Bladder microvascular endothelial cell (primary cell): ENCODE results near the gene DENND11. TPM values are rescaled to one million over a fixed set of nuclear protein-coding genes. Genes with fewer than 3 reads are reported as not detected.

Experiments used
- total RNA-seq: library from RNA; depleted of rRNA; stranded (reverse); fragments of >200 nt; gene quantifications from 2 replicates; pipeline ENCODE4 v1.2.3, GENCODE V29; 2014

DENND11 gene
- total RNA-seq, result 28.8 and 161 TPM in 2 replicates

GRCh38 chr7:141702047-141702567 is at the start of gene DENND11:
TSS of gene DENND11 (minus strand) at chr7:141702166. CDS start at chr7:141702153, 13 bp downstream.

GRCh38 chr7:141737836-141738591 is 36.0 kb upstream of the DENND11 start, which contains the start of gene SSBP1:
TSS of gene SSBP1 (plus strand) at chr7:141738358. CDS start at chr7:141739167, 809 bp downstream.

GRCh38 chr7:141708351-141708750 is 6.4 kb upstream of the DENND11 start, which contains the start of gene WEE2:
TSS of gene WEE2 (plus strand) at chr7:141708353. CDS start at chr7:141708759, 406 bp downstream.

Other genes with a start within 250 kb of the DENND11 start
- 15.2 and 27.9 TPM in 2 replicates for gene AGK, start 150.8 kb downstream of the DENND11 start, total RNA-seq
- gene WEE2, start 6.2 kb upstream of the DENND11 start, total RNA-seq, result not detected in 2 replicates
- 130 and 147 TPM in 2 replicates for gene SSBP1, start 36.2 kb upstream of the DENND11 start, total RNA-seq
- 0.97 and 3.9 TPM in 2 replicates for gene TAS2R3, start 61.9 kb upstream of the DENND11 start, total RNA-seq
- gene TAS2R4, start 74.5 kb upstream of the DENND11 start, total RNA-seq, result 0.32 and 2.1 TPM in 2 replicates
- gene TAS2R5, start 88.1 kb upstream of the DENND11 start, total RNA-seq, result 0.16 and 2.8 TPM in 2 replicates
- not detected in 2 replicates for gene PRSS37, start 139.3 kb upstream of the DENND11 start, total RNA-seq
- gene OR9A4, start 214.2 kb upstream of the DENND11 start, total RNA-seq, result not detected in 2 replicates
- gene CLEC5A, start 244.8 kb upstream of the DENND11 start, total RNA-seq, result not detected in 2 replicates